A549 (cell line): ENCODE results near the gene AKT1S1. TPM values are rescaled to one million over a fixed set of nuclear protein-coding genes. Genes with fewer than 3 reads are reported as not detected.

Experiments
- ATAC-seq, 2 experiments: fragments of 200-7000 bp in 1 of 2; fragments of >200 bp in 1 of 2; cut with Nextera tagmentation in 1 of 2; cut with Tn5 transposase in 1 of 2; 3 replicates each; pipeline versions ENCODE4 v1.8.0 to v1.9.1; 2018 to 2020; ENCODE audit warnings: mild to moderate bottlenecking in 1 of 2, moderate library complexity in 1 of 2
- CTCF ChIA-PET: fragments of 300-600 bp; sonication (Branson Sonifier 250); formaldehyde crosslinking; extraction: SDS; loops from one replicate; lab custom pipeline; 2021; ENCODE audit warnings: antibody characterized with exemption, inconsistent platforms; lab: Yijun Ruan, JAX
- POLR2A ChIA-PET: fragments of 350-600 bp; formaldehyde crosslinking; extraction: SDS; loops from one replicate; lab custom pipeline; 2021; ENCODE audit warnings: antibody characterized with exemption, inconsistent platforms; lab: Yijun Ruan, JAX
- DNase-seq, 2 experiments: peaks; one replicate each; pipeline versions ENCODE4 v3.0.0 to v3.0.0-alpha.2; 2011 to 2016; ENCODE audit warnings: low read depth in 1 of 2, low spot score in 1 of 2
- FAIRE-seq: peaks from 2 replicates; lab custom pipeline; 2011; peaks lifted over from hg19 to GRCh38; lab: Jason Lieb, UNC
- H3K27ac ChIP-seq, 2 experiments: fragments of >200 bp; sonication (Bioruptor Twin); formaldehyde crosslinking; 3 replicates each; pipeline ENCODE4 v1.5.1; 2016 to 2017
- H3K4me1 ChIP-seq: fragments of >200 bp; sonication (Bioruptor Twin); formaldehyde crosslinking; 3 replicates; pipeline ENCODE4 v1.6.1; 2016
- H3K4me2 ChIP-seq: fragments of >200 bp; sonication (Bioruptor Twin); formaldehyde crosslinking; 3 replicates; pipeline ENCODE4 v1.6.1; 2016
- H3K4me3 ChIP-seq: fragments of >200 bp; sonication (Bioruptor Twin); formaldehyde crosslinking; 3 replicates; pipeline ENCODE4 v1.5.1; 2016
- H3K9me3 ChIP-seq: fragments of >200 bp; sonication (Bioruptor Twin); formaldehyde crosslinking; 3 replicates; pipeline ENCODE4 v1.6.1; 2016
- CBX2 ChIP-seq: fragments of 200-600 bp; sonication (generic); IDR thresholded peaks from 2 replicates; pipeline ENCODE4 v1.6.1; 2016; ENCODE audit warnings: low read depth, mild to moderate bottlenecking, borderline replicate concordance
- CBX8 ChIP-seq: fragments of 200-600 bp; sonication (generic); IDR thresholded peaks from 2 replicates; pipeline ENCODE4 v1.6.1; 2016
- CEBPB ChIP-seq, 2 experiments: fragments of >200 bp in 1 of 2; sonication (Bioruptor Twin) in 1 of 2; formaldehyde crosslinking in 1 of 2; IDR thresholded peaks; 2 replicates each; pipeline ENCODE4 v1.6.1; 2012 to 2016
- EHF ChIP-seq: fragments of 250-450 bp; sonication (Bioruptor Pico); IDR thresholded peaks from 2 replicates; pipeline ENCODE4 v1.5.0; 2020; ENCODE audit warnings: mild to moderate bottlenecking
- EHMT2 ChIP-seq: fragments of 200-600 bp; sonication (generic); IDR thresholded peaks from 2 replicates; pipeline ENCODE4 v1.6.1; 2016; ENCODE audit warnings: antibody characterized with exemption, low read depth, mild to moderate bottlenecking, moderate library complexity
- ESRRA ChIP-seq: fragments of 150-350 bp; IDR thresholded peaks from 2 replicates; pipeline ENCODE4 v1.6.1; 2014; ENCODE audit warnings: mild to moderate bottlenecking, low read length, borderline replicate concordance
- FOSB ChIP-seq: fragments of 250-450 bp; sonication (Bioruptor Pico); IDR thresholded peaks from 2 replicates; pipeline ENCODE4 v1.5.0; 2020; ENCODE audit warnings: mild to moderate bottlenecking, moderate library complexity
- FOSL2 ChIP-seq, 2 experiments: fragments of 450-650 bp in 1 of 2; fragments of >200 bp in 1 of 2; sonication (Bioruptor Twin) in 1 of 2; formaldehyde crosslinking; IDR thresholded peaks; 2 replicates each; pipeline versions ENCODE4 v1.5.0 to v1.6.1; 2016 to 2020; ENCODE audit warnings: mild to moderate bottlenecking in 1 of 2, moderate library complexity in 1 of 2
- HOXB5 ChIP-seq: fragments of 250-450 bp; sonication (Bioruptor Pico); IDR thresholded peaks from 2 replicates; pipeline ENCODE4 v1.5.0; 2020; ENCODE audit warnings: mild to moderate bottlenecking, moderate library complexity
- JUNB ChIP-seq: fragments of >200 bp; sonication (Bioruptor Twin); formaldehyde crosslinking; IDR thresholded peaks from 2 replicates; pipeline ENCODE4 v1.6.1; 2016
- KDM1A ChIP-seq: fragments of 200-600 bp; sonication (generic); IDR thresholded peaks from 2 replicates; pipeline ENCODE4 v1.6.1; 2016; ENCODE audit warnings: low read depth, mild to moderate bottlenecking
- KDM5A ChIP-seq: fragments of 200-600 bp; sonication (generic); IDR thresholded peaks from 2 replicates; pipeline ENCODE4 v1.6.1; 2016; ENCODE audit warnings: antibody characterized with exemption, mild to moderate bottlenecking
- MAZ ChIP-seq: fragments of 150-350 bp; IDR thresholded peaks from 2 replicates; pipeline ENCODE4 v1.6.1; 2014; ENCODE audit warnings: antibody characterized with exemption, low read depth, low read length, borderline replicate concordance
- NPAS2 ChIP-seq: fragments of 250-450 bp; sonication (Bioruptor Pico); IDR thresholded peaks from 2 replicates; pipeline ENCODE4 v1.8.0; 2022; ENCODE audit warnings: mild to moderate bottlenecking, moderate library complexity, borderline replicate concordance
- NR3C1 ChIP-seq: fragments of >200 bp; sonication (Bioruptor Twin); formaldehyde crosslinking; IDR thresholded peaks from 3 replicates; pipeline ENCODE4 v1.6.1; 2017
- POLR2AphosphoS2 ChIP-seq: conservative IDR thresholded peaks from 2 replicates; pipeline ENCODE4 v1.6.1; 2012; ENCODE audit warnings: low read length, improper control_type of control experiment, inconsistent platforms
- RAD21 ChIP-seq, 2 experiments: fragments of >200 bp in 1 of 2; sonication (Bioruptor Twin) in 1 of 2; formaldehyde crosslinking in 1 of 2; IDR thresholded peaks in 1 of 2; conservative IDR thresholded peaks in 1 of 2; 2 replicates in 1 of 2; 3 replicates in 1 of 2; pipeline ENCODE4 v1.6.1; 2012 to 2018; ENCODE audit warnings: inconsistent platforms in 1 of 2
- SREBF2 ChIP-seq: fragments of 450-650 bp; IDR thresholded peaks from 2 replicates; pipeline ENCODE4 v1.6.1; 2014; ENCODE audit warnings: mild to moderate bottlenecking, moderate library complexity
- ZC3H11A ChIP-seq: fragments of 450-650 bp; IDR thresholded peaks from 2 replicates; pipeline ENCODE4 v1.6.1; 2014; ENCODE audit warnings: antibody characterized with exemption, mild to moderate bottlenecking
- ZFP36 ChIP-seq: fragments of 450-650 bp; IDR thresholded peaks from 2 replicates; pipeline ENCODE4 v1.6.1; 2014; ENCODE audit warnings: borderline replicate concordance; ENCODE audit not compliant: partially characterized antibody
- ZNF302 ChIP-seq: fragments of 250-450 bp; sonication (Bioruptor Pico); IDR thresholded peaks from 2 replicates; pipeline ENCODE4 v1.9.0; 2021; ENCODE audit warnings: inconsistent platforms, mild to moderate bottlenecking, moderate library complexity
- ZSCAN20 ChIP-seq: fragments of 250-450 bp; sonication (Bioruptor Pico); IDR thresholded peaks from 2 replicates; pipeline ENCODE4 v1.8.0; 2022; ENCODE audit warnings: mild to moderate bottlenecking, moderate library complexity
- WGBS: methylation state at CpG from one replicate; pipeline ENCODE4 v1.1.6; 2017; ENCODE audit errors: missing lambda C conversion rate; 5-methylcytosine and 5-hydroxymethylcytosine counted together
- polyA plus RNA-seq, 4 experiments: library from polyadenylated mRNA; depleted of rRNA in 3 of 4; stranded (reverse); fragments of >200 nt; fragmentation: RNase III in 1 of 4; extraction: RNeasy Plus Mini Kit Qiagen cat#74134 plus additional on column Dnase treatment in 1 of 4; gene quantifications; 2 replicates in 3 of 4; 3 replicates in 1 of 4; pipeline ENCODE4 v1.2.3, GENCODE V29; 2011 to 2017
- TF ChIP-seq, protein P1 (sequence below): fragments of >200 bp; sonication (Bioruptor Twin); formaldehyde crosslinking; IDR thresholded peaks from 3 replicates; pipeline ENCODE4 v1.6.1; 2016
- TF ChIP-seq, protein P2 (sequence below): fragments of >200 bp; sonication (Bioruptor Twin); formaldehyde crosslinking; IDR thresholded peaks from 2 replicates; pipeline ENCODE4 v1.6.1; 2016
- TF ChIP-seq, protein P3 (sequence below): IDR thresholded peaks from 2 replicates; pipeline ENCODE4 v1.6.1; 2012
- TF ChIP-seq, protein P4 (sequence below): fragments of >200 bp; sonication (Bioruptor Twin); formaldehyde crosslinking; IDR thresholded peaks from 3 replicates; pipeline ENCODE4 v1.5.1; 2016

Gene AKT1S1
- polyA plus RNA-seq, 2 of the 4 experiments (the other 2 are of a cell fraction) = 39.2 to 75.9 TPM

DNA sequence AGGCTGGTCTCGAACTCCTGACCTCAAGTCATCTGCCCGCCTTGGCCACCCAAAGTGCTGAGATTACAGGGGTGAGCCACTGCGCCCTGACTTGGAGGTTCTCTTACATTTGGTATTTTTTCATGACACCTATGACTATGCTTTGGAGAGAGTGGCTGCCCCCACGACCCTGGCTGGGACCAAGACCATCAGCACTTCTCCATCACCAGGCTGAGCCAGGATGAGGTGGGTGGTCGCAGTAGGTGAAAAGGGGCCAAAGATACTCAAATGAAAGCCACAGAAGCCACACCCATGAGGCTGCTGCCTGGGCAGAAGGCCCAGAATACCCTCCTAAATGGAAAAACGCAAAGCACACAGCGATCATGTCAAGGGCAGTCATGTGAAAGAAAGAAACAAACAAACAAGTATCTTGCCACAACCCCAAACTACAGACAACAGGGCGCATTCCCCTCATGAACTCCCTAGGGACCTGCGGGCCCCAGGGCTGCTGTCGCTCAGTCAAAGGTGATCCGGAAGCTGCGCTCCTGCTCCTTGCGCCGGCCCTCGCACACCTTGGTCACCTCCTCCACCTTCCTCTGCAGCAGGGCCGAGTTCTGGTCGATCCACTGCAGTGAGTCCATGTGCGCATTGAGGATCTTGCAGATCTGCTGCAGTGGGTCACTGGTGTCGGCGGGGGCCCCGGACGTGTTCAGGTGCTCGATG lies 30.7 kb upstream of the AKT1S1 start:
- TF ChIP-seq EHMT2 (no peak), NPAS2 (no peak), CEBPB (IDR thresholded peaks at IDR 0.05) (no peak), JUNB (no peak), ZC3H11A (no peak), HOXB5 (CRISPR knock-in tag) (no peak), FOSB (CRISPR knock-in tag) (no peak), KDM1A (no peak), SREBF2 (no peak), RAD21 (conservative IDR thresholded peaks at IDR 0.05 in 1 of 2, IDR thresholded peaks at IDR 0.05 in 1 of 2) (no peak)
- TF ChIP-seq, protein P1, sequence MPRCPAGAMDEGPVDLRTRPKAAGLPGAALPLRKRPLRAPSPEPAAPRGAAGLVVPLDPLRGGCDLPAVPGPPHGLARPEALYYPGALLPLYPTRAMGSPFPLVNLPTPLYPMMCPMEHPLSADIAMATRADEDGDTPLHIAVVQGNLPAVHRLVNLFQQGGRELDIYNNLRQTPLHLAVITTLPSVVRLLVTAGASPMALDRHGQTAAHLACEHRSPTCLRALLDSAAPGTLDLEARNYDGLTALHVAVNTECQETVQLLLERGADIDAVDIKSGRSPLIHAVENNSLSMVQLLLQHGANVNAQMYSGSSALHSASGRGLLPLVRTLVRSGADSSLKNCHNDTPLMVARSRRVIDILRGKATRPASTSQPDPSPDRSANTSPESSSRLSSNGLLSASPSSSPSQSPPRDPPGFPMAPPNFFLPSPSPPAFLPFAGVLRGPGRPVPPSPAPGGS = no peak
- TF ChIP-seq, protein P2, sequence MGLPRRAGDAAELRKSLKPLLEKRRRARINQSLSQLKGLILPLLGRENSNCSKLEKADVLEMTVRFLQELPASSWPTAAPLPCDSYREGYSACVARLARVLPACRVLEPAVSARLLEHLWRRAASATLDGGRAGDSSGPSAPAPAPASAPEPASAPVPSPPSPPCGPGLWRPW = no peak
- Histone ChIP-seq H3K4me2 (no peak overlapping the region), H3K4me1 (no peaks in the 10 kb centered on the region), H3K9me3 (no peaks in the 10 kb centered on the region), H3K27ac (no peak overlapping the region), H3K4me3 (no peak overlapping the region)
- POLR2A ChIA-PET = interaction anchor here (0.5 to 1.0 kb wide), 2 partner anchors 18 to 22 kb away, joined by 3 to 4 read pairs; no protein-coding TSS in a partner anchor
- WGBS = 96% methylated on average over 23 of the region's 23 CpGs
- DNase-seq (no peak), FAIRE-seq (no peak), ATAC-seq (no peak)
- CTCF ChIA-PET = interaction anchor here (1.0 to 2.4 kb wide), 7 partner anchors 10 to 30 kb away, joined by 3 to 14 read pairs (median 6); no protein-coding TSS in a partner anchor

DNA sequence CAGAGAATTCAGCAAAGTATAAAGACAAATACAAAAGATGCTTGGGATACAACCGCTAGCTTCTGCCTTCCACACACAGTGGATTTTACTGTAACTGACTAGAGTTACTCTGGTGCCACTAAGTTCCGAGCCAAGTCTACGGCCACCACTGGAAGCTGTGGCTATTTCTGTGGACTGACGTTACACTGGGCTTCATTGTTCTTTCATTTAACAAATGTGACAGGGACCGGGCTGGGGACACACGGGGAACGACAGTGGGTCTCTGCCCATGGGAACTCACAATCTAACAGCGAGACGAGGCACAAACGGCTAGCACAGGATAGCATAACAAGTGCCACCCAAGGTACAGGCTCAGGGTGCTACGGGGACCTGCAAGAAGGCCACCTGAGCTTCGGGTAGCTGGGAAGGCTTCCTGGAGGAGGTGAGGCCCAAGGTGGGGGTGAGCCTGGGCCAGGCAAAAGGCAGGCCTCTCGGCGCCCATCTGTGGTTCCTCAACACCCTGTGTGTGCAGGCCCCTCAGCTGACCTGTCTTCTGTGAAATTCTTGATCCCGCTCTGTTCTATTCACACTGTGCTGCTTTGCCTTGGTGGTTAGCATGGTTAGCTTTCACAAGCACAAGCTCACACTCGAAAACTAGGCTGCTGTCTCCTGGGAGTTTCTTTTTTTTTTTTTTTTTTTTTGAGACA lies 29.9 kb upstream of the AKT1S1 start:
- POLR2A ChIA-PET = interaction anchor here (0.6 kb wide), 1 partner anchor 21 kb away, joined by 3 read pairs; no protein-coding TSS in a partner anchor

DNA sequence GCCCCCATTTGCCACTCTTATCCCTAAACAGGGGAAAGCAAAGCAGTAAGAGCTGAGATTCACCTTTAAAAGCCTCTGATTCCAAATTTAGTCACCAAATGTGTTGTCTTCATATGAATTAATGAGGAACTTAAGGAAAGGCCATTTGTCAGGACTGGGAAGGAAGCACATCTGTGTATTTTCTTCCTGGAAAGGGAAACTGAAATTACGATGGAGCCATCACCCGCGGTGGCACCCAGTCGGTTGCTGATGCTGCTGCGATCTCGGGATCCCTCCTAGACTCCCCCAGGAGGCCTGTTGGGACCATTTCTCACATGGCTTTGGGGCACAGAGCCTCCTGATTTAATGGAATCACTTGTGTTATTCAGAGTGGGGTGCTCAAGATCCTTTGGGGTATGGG lies 27.0 kb upstream of the AKT1S1 start:
- WGBS = 92% methylated on average over 6 of the region's 6 CpGs
- ATAC-seq = no peak
- H3K9me3 ChIP-seq = no peaks in the 10 kb centered on the region
- H3K27ac ChIP-seq = no peak overlapping the region
- H3K4me3 ChIP-seq = no peak overlapping the region
- no peaks in the 10 kb centered on the region for H3K4me1 ChIP-seq
- no peak for DNase-seq
- POLR2A ChIA-PET = no interaction called here
- no peak for TF ChIP-seq RAD21 (conservative IDR thresholded peaks at IDR 0.05 in 1 of 2, IDR thresholded peaks at IDR 0.05 in 1 of 2)
- TF ChIP-seq ZSCAN20 (CRISPR knock-in tag) = no peak
- no peak for TF ChIP-seq CEBPB (IDR thresholded peaks at IDR 0.05)
- no peak for TF ChIP-seq FOSL2 (IDR thresholded peaks at IDR 0.05)
- TF ChIP-seq FOSL2 (CRISPR knock-in tag; IDR thresholded peaks at IDR 0.05) = no peak
- TF ChIP-seq, protein P3, sequence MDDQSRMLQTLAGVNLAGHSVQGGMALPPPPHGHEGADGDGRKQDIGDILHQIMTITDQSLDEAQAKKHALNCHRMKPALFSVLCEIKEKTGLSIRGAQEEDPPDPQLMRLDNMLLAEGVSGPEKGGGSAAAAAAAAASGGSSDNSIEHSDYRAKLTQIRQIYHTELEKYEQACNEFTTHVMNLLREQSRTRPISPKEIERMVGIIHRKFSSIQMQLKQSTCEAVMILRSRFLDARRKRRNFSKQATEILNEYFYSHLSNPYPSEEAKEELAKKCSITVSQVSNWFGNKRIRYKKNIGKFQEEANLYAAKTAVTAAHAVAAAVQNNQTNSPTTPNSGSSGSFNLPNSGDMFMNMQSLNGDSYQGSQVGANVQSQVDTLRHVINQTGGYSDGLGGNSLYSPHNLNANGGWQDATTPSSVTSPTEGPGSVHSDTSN = no peak
- no peak for TF ChIP-seq CBX2
- TF ChIP-seq POLR2AphosphoS2 = no peak
- no peak for TF ChIP-seq ZNF302 (CRISPR knock-in tag)
- TF ChIP-seq KDM5A = no peak
- no peak for TF ChIP-seq MAZ
- TF ChIP-seq NR3C1 = no peak
- H3K4me2 ChIP-seq = no peak overlapping the region
- CTCF ChIA-PET = interaction anchor here (0.7 to 1.3 kb wide), 2 partner anchors 12 kb away, joined by 3 to 4 read pairs; no protein-coding TSS in a partner anchor
- no peak for FAIRE-seq

More for the DNA sequence above, 29.9 kb upstream of the AKT1S1 start:
- no peak for DNase-seq
- TF ChIP-seq EHF (CRISPR knock-in tag) = no peak
- peak; percentile 27 for TF ChIP-seq ZFP36
- TF ChIP-seq, protein P4, sequence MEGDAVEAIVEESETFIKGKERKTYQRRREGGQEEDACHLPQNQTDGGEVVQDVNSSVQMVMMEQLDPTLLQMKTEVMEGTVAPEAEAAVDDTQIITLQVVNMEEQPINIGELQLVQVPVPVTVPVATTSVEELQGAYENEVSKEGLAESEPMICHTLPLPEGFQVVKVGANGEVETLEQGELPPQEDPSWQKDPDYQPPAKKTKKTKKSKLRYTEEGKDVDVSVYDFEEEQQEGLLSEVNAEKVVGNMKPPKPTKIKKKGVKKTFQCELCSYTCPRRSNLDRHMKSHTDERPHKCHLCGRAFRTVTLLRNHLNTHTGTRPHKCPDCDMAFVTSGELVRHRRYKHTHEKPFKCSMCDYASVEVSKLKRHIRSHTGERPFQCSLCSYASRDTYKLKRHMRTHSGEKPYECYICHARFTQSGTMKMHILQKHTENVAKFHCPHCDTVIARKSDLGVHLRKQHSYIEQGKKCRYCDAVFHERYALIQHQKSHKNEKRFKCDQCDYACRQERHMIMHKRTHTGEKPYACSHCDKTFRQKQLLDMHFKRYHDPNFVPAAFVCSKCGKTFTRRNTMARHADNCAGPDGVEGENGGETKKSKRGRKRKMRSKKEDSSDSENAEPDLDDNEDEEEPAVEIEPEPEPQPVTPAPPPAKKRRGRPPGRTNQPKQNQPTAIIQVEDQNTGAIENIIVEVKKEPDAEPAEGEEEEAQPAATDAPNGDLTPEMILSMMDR = no peak
- no peak for TF ChIP-seq CBX8
- TF ChIP-seq ZC3H11A = no peak
- TF ChIP-seq ESRRA = no peak
- TF ChIP-seq, all 56 proteins: peak for 1
- Histone ChIP-seq H3K9me3 (no peaks in the 10 kb centered on the region), H3K4me1 (no peaks in the 10 kb centered on the region), H3K4me3 (no peak overlapping the region), H3K4me2 (no peak overlapping the region), H3K27ac (no peak overlapping the region)
- CTCF ChIA-PET = interaction anchor here (1.0 to 1.9 kb wide), 4 partner anchors 13 to 77 kb away, joined by 3 to 13 read pairs (median 5); no protein-coding TSS in a partner anchor
- ATAC-seq (no peak; a peak in 1 of 6 replicates), FAIRE-seq (no peak)
- WGBS = 96% methylated on average over 16 of the region's 16 CpGs
